SK-N-SH (cell line): ENCODE measurements around the gene ADGRD2.

ENCODE experiments used
- CTCF ChIP-seq: fragments of 200-600 bp; sonication (generic); IDR thresholded peaks from 2 replicates; pipeline ENCODE4 v1.6.1; 2017; ENCODE audit warnings: antibody characterized with exemption, mild to moderate bottlenecking, moderate library complexity
- EP300 ChIP-seq, 2 experiments: IDR thresholded peaks; 2 replicates each; pipeline versions ENCODE4 v1.4.0 to v1.6.1; 2012; ENCODE audit warnings: borderline replicate concordance in 1 of 2, low read depth in 1 of 2, low read length in 1 of 2
- IRF3 ChIP-seq: fragments of 150-350 bp; IDR thresholded peaks from 2 replicates; pipeline ENCODE4 v1.6.1; 2016; ENCODE audit warnings: mild to moderate bottlenecking, low read depth, low read length
- PBX3 ChIP-seq: IDR thresholded peaks from 2 replicates; pipeline ENCODE4; 2012
- POLR2AphosphoS5 ChIP-seq: IDR thresholded peaks from 2 replicates; pipeline ENCODE4 v1.6.1; 2012; ENCODE audit warnings: low read depth, low read length
- RCOR1 ChIP-seq: fragments of 150-350 bp; IDR thresholded peaks from 2 replicates; pipeline ENCODE4 v1.6.1; 2017; ENCODE audit warnings: antibody characterized with exemption, low read length
- REST ChIP-seq: IDR thresholded peaks from 2 replicates; pipeline ENCODE4 v1.6.1; 2012; ENCODE audit warnings: mild to moderate bottlenecking, low read depth, low read length, moderate library complexity
- TAF1 ChIP-seq: IDR thresholded peaks from 2 replicates; pipeline ENCODE4 v1.6.1; 2012; ENCODE audit warnings: low read depth, mild to moderate bottlenecking, low read length, moderate library complexity, borderline replicate concordance
- USF1 ChIP-seq: IDR thresholded peaks from 2 replicates; pipeline ENCODE4 v1.4.0; 2012; ENCODE audit warnings: low read depth, borderline replicate concordance

- TF ChIP-seq CTCF (no peak), USF1 (no peak), TAF1 (no peak), POLR2AphosphoS5 (no peak), IRF3 (no peak), PBX3 (no peak), RCOR1 (no peak), REST (no peak), EP300 (IDR thresholded peaks at IDR 0.05; ENCODE audit: borderline replicate concordance in 1 of 2, low read depth in 1 of 2, low read length in 1 of 2) (no peak)
Measured at GRCh38 chr9:124487260-124488182, 37.3 kb downstream of the ADGRD2 start.
